GM11168 (cell line): ENCODE results near the gene RHD.
"Not testable (repeated sequence)": the region's sequence is repeated elsewhere in the genome, so short reads cannot be mapped to it uniquely, and the experiment has no call there.

ENCODE experiments used
- in situ Hi-C: fragments of 300-500 bp; cut with MboI; formaldehyde crosslinking; loops from one replicate; pipeline ENCODE4 v1.12.0; 2022; ENCODE audit warnings: low sequenced_read_pairs; ENCODE audit not compliant: unreplicated experiment

Gene RHD

GRCh38 chr1:25255706-25256577 is 16.4 kb upstream of the RHD start:
- in situ Hi-C loops: no loop called here

DNA sequence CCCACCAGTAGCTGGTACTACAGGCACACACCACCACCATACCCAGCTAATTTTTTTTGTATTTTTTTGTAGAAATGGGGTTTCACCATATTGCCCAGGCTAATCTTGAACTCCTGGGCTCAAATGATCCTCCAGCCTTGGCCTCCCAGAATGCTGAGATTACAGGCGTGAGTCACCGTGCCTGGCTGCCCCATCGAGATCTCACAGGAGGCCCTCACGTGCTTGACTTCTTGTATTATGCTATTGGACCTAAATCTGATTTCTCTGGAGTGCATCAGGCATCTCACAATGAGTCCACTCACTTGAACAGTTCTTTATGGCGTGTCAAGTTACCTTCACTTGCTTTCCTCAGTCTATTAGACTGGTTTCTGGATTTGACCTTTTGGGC is 15.7 kb upstream of the RHD start:
- in situ Hi-C loops: no loop called here

DNA sequence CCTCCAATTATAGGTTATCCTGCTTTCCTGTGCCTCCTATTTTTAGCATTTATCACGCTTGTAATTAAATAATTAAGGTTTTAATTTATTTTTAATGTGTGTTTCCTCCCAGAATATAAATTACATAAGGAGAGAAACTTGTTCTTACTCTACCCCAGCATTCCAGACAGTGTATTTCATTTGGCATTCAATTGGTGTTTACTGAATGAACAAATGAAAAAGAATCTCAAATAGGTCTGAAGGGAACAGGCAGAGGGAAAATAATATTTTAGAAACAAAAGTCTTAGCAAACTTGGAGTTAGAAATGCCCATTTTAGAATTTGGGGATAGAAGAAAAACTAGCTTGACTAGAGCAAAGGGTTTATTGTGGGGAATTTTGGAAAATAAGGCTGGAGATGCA is 15.1 kb upstream of the RHD start:
- in situ Hi-C loops: no loop called here

DNA sequence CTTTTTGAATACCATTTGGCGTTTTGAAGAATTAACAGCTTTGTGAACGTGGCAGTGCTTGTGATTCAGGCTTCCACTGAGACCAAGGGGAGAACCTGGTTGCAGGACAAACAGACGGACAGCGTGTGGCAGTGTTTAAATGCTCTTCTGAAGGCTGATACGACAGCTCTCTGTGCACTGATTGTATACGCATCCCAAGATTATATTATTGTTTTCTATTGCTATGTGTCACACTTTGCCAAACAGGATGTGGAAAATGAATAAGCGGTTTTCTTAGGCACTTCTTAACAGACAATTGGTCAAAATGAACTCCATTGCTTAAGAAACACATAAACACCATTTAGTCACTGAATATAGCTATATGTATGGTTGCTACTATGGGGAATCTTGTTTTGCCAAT is 12.5 kb upstream of the RHD start:
- in situ Hi-C loops: not testable (repeated sequence)

- in situ Hi-C loops: not testable (repeated sequence)
Observed at GRCh38 chr1:25260336-25260735, 12.0 kb upstream of the RHD start.

DNA sequence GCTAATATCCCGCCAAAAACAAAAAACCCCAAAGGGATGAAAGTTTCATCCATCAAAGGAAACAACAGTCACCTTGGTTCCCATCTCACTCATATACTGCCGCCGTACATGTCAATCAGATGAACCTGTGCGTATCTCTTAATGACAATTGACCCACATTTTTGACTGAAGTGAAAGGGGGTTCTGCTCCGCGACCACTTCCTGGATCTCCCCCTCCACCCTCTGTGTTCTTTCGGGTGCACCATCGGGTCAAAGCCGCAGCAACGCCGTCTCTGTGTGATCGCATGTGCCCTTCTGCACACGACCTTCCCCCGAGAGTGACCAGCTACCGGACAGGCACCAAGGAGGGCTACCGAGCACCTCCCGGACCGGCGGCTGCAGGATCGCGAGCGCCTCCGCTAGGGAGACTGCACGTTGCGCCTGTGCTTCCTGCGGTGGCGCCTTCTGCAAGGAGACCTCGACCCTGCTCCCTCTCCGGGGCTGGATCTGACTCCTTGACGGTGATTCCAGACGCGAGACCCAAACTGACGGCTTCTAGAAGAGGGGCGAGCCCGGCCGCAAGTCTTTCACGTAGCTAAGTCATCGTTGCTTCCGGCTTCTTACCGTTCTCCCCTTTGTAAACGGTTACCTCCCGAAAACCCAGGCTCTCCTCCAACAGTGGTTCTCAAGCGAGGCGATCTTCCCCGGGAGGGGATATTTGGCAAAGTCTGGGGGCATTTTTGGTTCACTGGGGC is 5.6 kb upstream of the RHD start:
- in situ Hi-C loops: not testable (repeated sequence)

- in situ Hi-C loops: not testable (repeated sequence)
Observed at GRCh38 chr1:25267288-25268142, 4.8 kb upstream of the RHD start.

DNA sequence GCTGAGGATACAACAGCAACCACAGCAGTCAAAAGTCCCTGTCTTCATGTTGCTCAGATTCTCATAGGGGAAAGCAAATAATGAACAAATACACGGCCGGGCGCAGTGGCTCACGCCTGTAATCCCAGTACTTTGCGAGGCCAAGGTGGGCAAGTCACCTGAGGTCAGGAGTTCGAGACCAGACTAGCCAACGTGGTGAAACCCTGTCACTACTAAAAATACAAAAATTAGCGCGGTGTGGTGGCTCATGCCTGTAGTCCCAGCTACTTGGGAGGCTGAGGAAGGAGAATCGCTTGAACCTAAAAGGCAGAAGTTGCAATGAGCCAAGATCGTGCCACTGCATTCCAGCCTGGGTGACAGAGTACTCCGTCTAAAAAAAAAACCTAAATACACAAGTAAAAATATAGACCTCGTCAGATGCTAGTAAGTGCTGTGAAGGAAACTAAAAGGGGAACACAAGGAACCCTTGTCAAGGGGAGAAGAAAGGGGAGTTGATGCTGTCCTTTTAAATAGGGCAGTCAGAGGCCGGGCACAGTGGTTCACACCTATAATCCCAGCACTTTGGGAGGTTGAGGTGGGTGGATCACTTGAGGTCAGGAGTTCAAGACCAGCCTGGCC is 4.1 kb upstream of the RHD start:
- in situ Hi-C loops: not testable (repeated sequence)

DNA sequence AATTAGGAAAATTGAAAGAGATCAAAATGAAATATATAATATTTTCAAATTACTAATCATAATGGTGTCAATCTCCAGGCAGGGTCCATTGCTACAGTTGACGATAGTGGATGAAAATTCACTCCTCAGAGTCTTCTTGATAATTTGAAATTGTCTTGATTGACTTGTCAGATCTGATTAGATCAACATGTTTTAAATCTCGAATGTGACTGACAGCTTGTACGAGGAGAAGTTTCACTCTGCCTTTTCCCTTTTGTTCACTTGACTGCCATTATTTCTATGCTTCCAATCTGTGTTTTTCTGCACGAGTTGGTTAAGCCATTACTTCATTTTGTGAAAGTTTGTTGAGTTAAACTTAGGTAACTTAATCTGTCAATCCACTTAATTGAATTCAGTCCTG is 3.3 kb downstream of the RHD start:
- in situ Hi-C loops: loop anchor here (10.0 kb wide), 1 partner anchor 139 kb away; no protein-coding TSS in a partner anchor

- in situ Hi-C loops: loop anchor here (10.0 kb wide), 1 partner anchor 138 kb away; no protein-coding TSS in a partner anchor
Observed at GRCh38 chr1:25277295-25277694, 5.0 kb downstream of the RHD start.

- in situ Hi-C loops: loop anchor here (10.0 kb wide), 1 partner anchor 136 kb away; no protein-coding TSS in a partner anchor
Observed at GRCh38 chr1:25278358-25278757, 6.0 kb downstream of the RHD start.

DNA sequence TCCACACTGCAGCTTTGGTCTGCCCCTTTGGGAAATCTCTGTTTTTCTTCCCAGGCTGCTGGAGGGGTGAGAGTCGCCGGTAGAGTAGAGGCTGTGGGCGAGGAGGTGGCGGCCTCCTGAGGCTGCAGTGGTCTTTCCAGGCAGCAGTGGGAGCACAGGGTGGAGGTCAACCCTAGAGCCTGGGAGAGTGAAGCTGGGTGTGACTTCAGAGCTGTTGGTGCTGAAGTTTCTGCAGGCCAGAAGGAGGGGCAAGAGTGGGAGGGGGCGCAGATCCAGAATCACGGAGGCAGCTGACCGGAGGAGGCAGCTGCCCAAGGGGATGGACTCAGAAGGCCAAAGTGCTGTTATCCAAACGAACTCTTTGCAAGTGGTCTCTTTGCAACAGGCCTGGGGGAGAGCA is 6.5 kb downstream of the RHD start:
- in situ Hi-C loops: loop anchor here (10.0 kb wide), 1 partner anchor 136 kb away; no protein-coding TSS in a partner anchor

- in situ Hi-C loops: loop anchor here (10.0 kb wide), 1 partner anchor 135 kb away; no protein-coding TSS in a partner anchor
Observed at GRCh38 chr1:25279693-25280111, 7.4 kb downstream of the RHD start.

DNA sequence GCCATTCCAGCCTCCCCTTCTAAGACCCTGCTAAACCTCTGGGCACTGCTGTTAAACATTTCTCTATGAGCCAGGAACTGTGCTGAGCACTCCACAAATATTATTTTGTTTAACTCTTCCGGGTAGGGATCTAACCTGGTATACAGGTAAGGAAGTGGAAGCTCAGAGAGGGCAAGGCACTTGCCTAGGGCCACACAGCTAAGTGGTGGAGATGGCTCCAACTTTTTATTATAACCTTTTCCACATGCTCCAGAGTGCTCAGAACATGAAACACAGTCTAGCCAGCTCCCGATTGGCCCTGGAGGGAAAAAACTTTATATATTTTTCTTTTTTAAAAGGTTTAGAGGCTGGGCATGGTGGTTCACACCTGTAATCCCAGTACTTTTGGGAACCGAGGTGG is 13.6 kb downstream of the RHD start:
- in situ Hi-C loops: not testable (repeated sequence)

DNA sequence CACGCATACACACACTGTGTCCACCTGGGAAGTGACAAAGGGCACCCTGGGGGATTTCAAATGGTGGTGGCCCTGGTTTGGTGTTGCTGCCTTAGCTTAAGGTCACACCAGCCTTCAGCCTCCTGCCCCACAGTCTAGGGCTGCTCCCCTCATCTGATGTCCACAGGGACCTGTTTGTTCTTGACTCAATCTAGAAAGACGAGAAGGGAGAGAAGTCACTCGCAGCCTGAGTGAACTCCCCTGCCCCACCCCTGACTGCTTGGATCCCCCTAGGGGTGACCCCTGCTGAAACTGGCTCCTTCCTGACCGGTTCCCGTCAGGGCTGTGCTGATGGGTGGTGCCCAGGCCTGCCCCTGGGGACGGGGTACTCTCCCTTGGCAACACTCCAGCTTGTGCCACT is 14.9 kb downstream of the RHD start:
- in situ Hi-C loops: not testable (repeated sequence)

DNA sequence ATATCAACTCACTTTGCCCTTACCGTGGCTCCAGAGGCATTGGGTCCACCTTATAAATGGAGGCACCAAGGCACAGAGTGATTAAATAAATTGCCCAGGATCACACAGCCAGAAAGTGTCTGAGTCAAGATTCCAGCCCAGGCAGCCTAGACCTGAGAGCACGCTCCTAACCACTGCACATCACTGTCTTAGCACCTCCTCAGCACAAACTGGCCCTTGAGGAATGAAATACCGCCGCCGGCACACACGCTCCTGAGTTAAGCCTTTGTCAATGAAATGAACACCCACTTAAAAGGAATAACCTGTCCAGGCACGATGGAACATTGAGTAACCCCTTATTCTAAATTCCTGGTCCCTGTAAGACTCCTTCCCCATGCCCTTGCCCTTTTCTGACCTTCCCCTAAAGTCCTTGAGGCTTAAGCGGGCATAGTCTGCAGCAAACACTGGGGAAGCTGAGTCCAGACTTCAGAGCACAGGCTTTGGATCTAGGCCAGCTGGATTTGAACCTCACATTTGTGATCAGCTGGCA is 16.3 kb downstream of the RHD start:
- in situ Hi-C loops: not testable (repeated sequence)

DNA sequence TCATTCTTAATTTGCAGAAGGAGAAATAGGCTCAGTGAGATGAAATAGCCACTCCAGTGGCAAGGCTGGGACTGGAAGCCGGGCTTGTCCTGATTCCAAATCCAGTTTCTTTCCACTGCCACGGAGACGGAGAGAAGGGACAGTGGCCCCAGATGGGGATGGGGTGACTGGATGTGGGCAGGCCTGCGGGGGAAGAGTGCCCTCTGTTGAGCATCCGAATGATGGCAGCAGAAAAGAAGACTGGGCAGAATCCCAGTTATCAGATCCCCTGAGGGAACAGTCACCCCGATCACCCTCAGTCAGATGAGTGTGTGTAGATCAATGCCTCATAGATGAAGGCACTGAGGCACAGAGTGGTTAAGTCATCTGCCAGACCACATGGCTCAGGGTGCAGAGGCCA is 17.7 kb downstream of the RHD start:
- in situ Hi-C loops: loop anchor here (5.0 kb wide), 1 partner anchor 112 kb away; no protein-coding TSS in a partner anchor

GRCh38 chr1:25293426-25293825 is 21.1 kb downstream of the RHD start:
- in situ Hi-C loops: loop anchor here (5.0 kb wide), 1 partner anchor 109 kb away; no protein-coding TSS in a partner anchor
